ES-I3 (cell line): Measurements from ENCODE around the gene RER1.

Experiments used
- H3K36me3 ChIP-seq: 2 replicates; pipeline ENCODE4 v1.6.1; 2013; ENCODE audit warnings: mild to moderate bottlenecking, low read length, control low read depth, moderate library complexity; ENCODE audit not compliant: insufficient read depth
- H3K4me1 ChIP-seq: 2 replicates; pipeline ENCODE4 v1.6.1; 2013; ENCODE audit warnings: mild to moderate bottlenecking, control low read depth, low read length; ENCODE audit not compliant: insufficient read depth
- H3K9ac ChIP-seq: 2 replicates; pipeline ENCODE4 v1.6.1; 2013; ENCODE audit warnings: low read depth, mild to moderate bottlenecking, low read length, moderate library complexity
- H3K9me3 ChIP-seq: 2 replicates; pipeline ENCODE4 v1.6.1; 2013; ENCODE audit warnings: mild to moderate bottlenecking, low read length, moderate library complexity; ENCODE audit not compliant: control insufficient read depth, insufficient read depth

Gene RER1

GRCh38 chr1:2360588-2361364 lies 30.9 kb upstream of the RER1 start:
- Histone ChIP-seq H3K4me1 (no peaks in the 10 kb centered on the region), H3K9me3 (no peaks in the 10 kb centered on the region), H3K9ac (no peak overlapping the region), H3K36me3 (no peaks in the 10 kb centered on the region)

GRCh38 chr1:2363847-2364513 lies 27.7 kb upstream of the RER1 start:
- H3K4me1 ChIP-seq, result no peaks in the 10 kb centered on the region
- no peaks in the 10 kb centered on the region for H3K9me3 ChIP-seq
- no peak overlapping the region for H3K9ac ChIP-seq
- no peaks in the 10 kb centered on the region for H3K36me3 ChIP-seq

- Histone ChIP-seq H3K4me1 (no peaks in the 10 kb centered on the region), H3K9ac (no peak overlapping the region)
Observed at GRCh38 chr1:2368053-2368744, 23.4 kb upstream of the RER1 start.

GRCh38 chr1:2372551-2373490 lies 18.8 kb upstream of the RER1 start:
- Histone ChIP-seq H3K9me3 (no peaks in the 10 kb centered on the region), H3K9ac (no peak overlapping the region), H3K36me3 (no peaks in the 10 kb centered on the region), H3K4me1 (no peaks in the 10 kb centered on the region)

More at GRCh38 chr1:2368053-2368744, 23.4 kb upstream of the RER1 start:
- Histone ChIP-seq H3K36me3 (no peaks in the 10 kb centered on the region), H3K9me3 (no peaks in the 10 kb centered on the region)

GRCh38 chr1:2373551-2374251 lies 17.9 kb upstream of the RER1 start:
- Histone ChIP-seq H3K9me3 (no peaks in the 10 kb centered on the region), H3K36me3 (no peaks in the 10 kb centered on the region), H3K9ac (no peak overlapping the region), H3K4me1 (no peaks in the 10 kb centered on the region)

GRCh38 chr1:2374252-2375155 lies 17.1 kb upstream of the RER1 start:
- H3K4me1 ChIP-seq, result no peaks in the 10 kb centered on the region
- no peaks in the 10 kb centered on the region for H3K9me3 ChIP-seq
- H3K36me3 ChIP-seq, result no peaks in the 10 kb centered on the region
- no peak overlapping the region for H3K9ac ChIP-seq

GRCh38 chr1:2375246-2375922 lies 16.3 kb upstream of the RER1 start:
- no peaks in the 10 kb centered on the region for H3K4me1 ChIP-seq

GRCh38 chr1:2375923-2376260 lies 15.7 kb upstream of the RER1 start:
- Histone ChIP-seq H3K9ac (no peak overlapping the region), H3K36me3 (no peaks in the 10 kb centered on the region), H3K9me3 (no peaks in the 10 kb centered on the region), H3K4me1 (no peaks in the 10 kb centered on the region)

More at GRCh38 chr1:2375246-2375922, 16.3 kb upstream of the RER1 start:
- Histone ChIP-seq H3K9me3 (no peaks in the 10 kb centered on the region), H3K9ac (no peak overlapping the region), H3K36me3 (no peaks in the 10 kb centered on the region)

- Histone ChIP-seq H3K9me3 (no peaks in the 10 kb centered on the region), H3K36me3 (no peaks in the 10 kb centered on the region), H3K9ac (no peak overlapping the region), H3K4me1 (no peaks in the 10 kb centered on the region)
Observed at GRCh38 chr1:2376261-2376741, 15.3 kb upstream of the RER1 start.

- no peaks in the 10 kb centered on the region for H3K36me3 ChIP-seq
- no peak overlapping the region for H3K9ac ChIP-seq
- no peaks in the 10 kb centered on the region for H3K9me3 ChIP-seq
- no peaks in the 10 kb centered on the region for H3K4me1 ChIP-seq
Observed at GRCh38 chr1:2376931-2377672, 14.5 kb upstream of the RER1 start.

GRCh38 chr1:2377751-2378440 lies 13.7 kb upstream of the RER1 start:
- Histone ChIP-seq H3K36me3 (no peaks in the 10 kb centered on the region), H3K9ac (no peak overlapping the region), H3K9me3 (no peaks in the 10 kb centered on the region), H3K4me1 (no peaks in the 10 kb centered on the region)
